Gastroesophageal sphincter (tissue), 3 donors: ENCODE results near the gene HAUS8.

Experiments used
- EP300 ChIP-seq: sonication (generic); formaldehyde crosslinking; IDR thresholded peaks from one replicate; pipeline ENCODE4 v1.6.1; 2017; ENCODE audit warnings: antibody characterized with exemption, mild to moderate bottlenecking
- POLR2A ChIP-seq, 2 donors: fragments of 450-650 bp; IDR thresholded peaks; one replicate each; pipeline ENCODE4 v1.6.1; 2017; ENCODE audit warnings: antibody characterized with exemption in 2 of 2, mild to moderate bottlenecking in 2 of 2, moderate library complexity in 1 of 2
- POLR2AphosphoS5 ChIP-seq: sonication (generic); formaldehyde crosslinking; IDR thresholded peaks from one replicate; pipeline ENCODE4 v1.6.1; 2017; ENCODE audit warnings: antibody characterized with exemption
- TF ChIP-seq, protein P1 (sequence below), 4 experiments: fragments of 200-600 bp in 2 of 4; fragments of 450-650 bp in 2 of 4; sonication (generic) in 1 of 4; IDR thresholded peaks; one replicate each; pipeline ENCODE4 v1.5.1; 2017 to 2019; ENCODE audit warnings: antibody characterized with exemption in 4 of 4, mild to moderate bottlenecking in 2 of 4, moderate library complexity in 2 of 4

DNA sequence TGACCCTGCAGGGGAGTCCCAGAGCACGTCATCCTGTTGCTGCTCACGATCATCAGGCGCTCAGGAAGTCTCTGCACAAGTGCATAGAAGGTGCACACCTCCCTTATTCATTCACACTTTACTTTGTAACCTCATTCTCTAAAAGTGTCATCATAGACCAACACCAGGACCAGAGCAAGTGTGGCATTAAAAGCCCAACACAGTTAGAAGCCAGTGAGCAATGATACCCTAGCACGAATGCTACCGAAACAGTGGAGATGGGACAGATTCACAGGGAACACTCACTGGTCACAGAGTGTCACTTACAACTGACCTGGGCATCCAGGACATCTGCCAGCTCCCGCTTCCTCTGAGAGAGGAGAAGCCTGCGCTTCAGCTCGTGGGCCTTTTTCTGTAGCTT, 17.0 kb downstream of the HAUS8 start:
- TF ChIP-seq, protein P1, sequence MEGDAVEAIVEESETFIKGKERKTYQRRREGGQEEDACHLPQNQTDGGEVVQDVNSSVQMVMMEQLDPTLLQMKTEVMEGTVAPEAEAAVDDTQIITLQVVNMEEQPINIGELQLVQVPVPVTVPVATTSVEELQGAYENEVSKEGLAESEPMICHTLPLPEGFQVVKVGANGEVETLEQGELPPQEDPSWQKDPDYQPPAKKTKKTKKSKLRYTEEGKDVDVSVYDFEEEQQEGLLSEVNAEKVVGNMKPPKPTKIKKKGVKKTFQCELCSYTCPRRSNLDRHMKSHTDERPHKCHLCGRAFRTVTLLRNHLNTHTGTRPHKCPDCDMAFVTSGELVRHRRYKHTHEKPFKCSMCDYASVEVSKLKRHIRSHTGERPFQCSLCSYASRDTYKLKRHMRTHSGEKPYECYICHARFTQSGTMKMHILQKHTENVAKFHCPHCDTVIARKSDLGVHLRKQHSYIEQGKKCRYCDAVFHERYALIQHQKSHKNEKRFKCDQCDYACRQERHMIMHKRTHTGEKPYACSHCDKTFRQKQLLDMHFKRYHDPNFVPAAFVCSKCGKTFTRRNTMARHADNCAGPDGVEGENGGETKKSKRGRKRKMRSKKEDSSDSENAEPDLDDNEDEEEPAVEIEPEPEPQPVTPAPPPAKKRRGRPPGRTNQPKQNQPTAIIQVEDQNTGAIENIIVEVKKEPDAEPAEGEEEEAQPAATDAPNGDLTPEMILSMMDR (IDR thresholded peaks at IDR 0.05), result no peak
- TF ChIP-seq POLR2AphosphoS5 (no peak), EP300 (no peak), POLR2A (IDR thresholded peaks at IDR 0.05) (no peak)
